Measurements from ENCODE around the gene IL1RAPL2. TPM values are rescaled to one million over a fixed set of nuclear protein-coding genes. Genes with fewer than 3 reads are reported as not detected.

Gene IL1RAPL2
- total and polyA plus RNA-seq, 10 of the 15 experiments (the other 5 are each of a cell fraction or from before 2014, with no cell fraction given): 0.19 TPM; not detected in 9

GRCh38 chrX:105744946-105745345 lies 1178.9 kb downstream of the IL1RAPL2 start (continued):
- TF ChIP-seq ZNF622 (IDR thresholded peaks at IDR 0.05) (no peak), ZNF207 (IDR thresholded peaks at IDR 0.05; ENCODE audit: borderline replicate concordance) (no peak), BMI1 (IDR thresholded peaks at IDR 0.05; ENCODE audit: borderline replicate concordance) (no peak), CEBPB (IDR thresholded peaks at IDR 0.05; ENCODE audit: borderline replicate concordance in 1 of 2, low read depth in 2 of 2, low read length in 2 of 2) (no peak), FOXK2 (IDR thresholded peaks at IDR 0.05) (no peak)

DNA sequence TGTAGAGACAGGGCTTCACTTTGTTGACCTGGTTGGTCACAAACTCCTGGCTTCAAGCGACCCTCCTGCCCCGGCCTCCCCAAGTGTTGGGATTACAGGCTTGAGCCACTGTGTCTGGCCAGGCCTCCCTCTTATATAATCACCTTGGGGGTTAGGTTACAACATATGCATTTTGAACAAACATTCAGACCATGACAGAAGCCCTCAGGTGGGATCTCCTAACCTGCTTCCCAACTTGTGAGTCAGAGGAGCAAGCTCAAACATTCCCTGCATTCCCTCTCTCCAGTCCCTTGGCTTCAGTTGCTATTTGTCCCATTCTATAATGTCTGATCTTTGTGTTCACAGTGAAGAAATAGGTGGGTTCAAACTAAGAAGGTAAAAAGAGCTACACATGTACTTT lies 1179.9 kb downstream of the IL1RAPL2 start:
- no peak for DNase-seq (ENCODE audit: low read depth, low spot score)
- Histone ChIP-seq H3K4me3 (no peak overlapping the region), H3K27me3 (replicated peaks in 1 of 2; ENCODE audit: control insufficient read depth in 2 of 2, insufficient read depth in 2 of 2, low read length in 1 of 2) (no peaks in the 10 kb centered on the region), H3K79me2 (ENCODE audit: control insufficient read depth, insufficient read depth, low read length) (no peaks in the 10 kb centered on the region), H4K20me1 (ENCODE audit: control insufficient read depth, insufficient read depth) (no peaks in the 10 kb centered on the region), H3K9me3 (replicated peaks; ENCODE audit: control insufficient read depth, insufficient read depth, low read length) (no peaks in the 10 kb centered on the region), H3K4me2 (ENCODE audit: control insufficient read depth, insufficient read depth) (no peak overlapping the region), H3K4me1 (ENCODE audit: control insufficient read depth, insufficient read depth, low read length) (no peaks in the 10 kb centered on the region), H2AFZ (ENCODE audit: control insufficient read depth, low read depth, low read length) (no peak overlapping the region), H3K9ac (ENCODE audit: control insufficient read depth, insufficient read depth, low read length) (no peak overlapping the region), H3K27ac (ENCODE audit: control insufficient read depth, insufficient read depth) (no peak overlapping the region), H3K36me3 (ENCODE audit: control insufficient read depth in 2 of 2, insufficient read depth in 2 of 2, low read length in 1 of 2) (no peaks in the 10 kb centered on the region)
- 0% methylated on average over 2 of the region's 2 CpGs for WGBS (ENCODE audit: insufficient coverage, insufficient replicate concordance, low lambda C conversion rate, missing lambda C conversion rate)
- RAD21 ChIA-PET (ENCODE audit: unreplicated experiment): no interaction called here
- intact Hi-C loops (cut with micrococcal nuclease; ENCODE audit: unreplicated experiment) (no loop called here), in situ Hi-C loops (cut with MboI) (no loop called here)
- BruUV-seq (replicated peaks): no TSS peak
- no peak for FAIRE-seq
- SMC1A ChIA-PET (ENCODE audit: uncharacterized antibody, unreplicated experiment): no interaction called here
- TF ChIP-seq IKZF2 (IDR thresholded peaks at IDR 0.05) (no peak), STAT1 (conservative IDR thresholded peaks at IDR 0.05) (no peak), CEBPZ (IDR thresholded peaks at IDR 0.05; ENCODE audit: low read depth, low read length) (no peak), WRNIP1 (IDR thresholded peaks at IDR 0.05; ENCODE audit: borderline replicate concordance, low read depth, low read length) (no peak), NFYB (IDR thresholded peaks at IDR 0.05; ENCODE audit: insufficient read depth, low read depth, low read length) (no peak), POLR2AphosphoS5 (IDR thresholded peaks at IDR 0.05; ENCODE audit: low read length) (no peak), ZBED1 (IDR thresholded peaks at IDR 0.05; ENCODE audit: borderline replicate concordance) (no peak), NFXL1 (IDR thresholded peaks at IDR 0.05; ENCODE audit: borderline replicate concordance) (no peak), HDAC2 (IDR thresholded peaks at IDR 0.05) (no peak), KLF5 (IDR thresholded peaks at IDR 0.05; ENCODE audit: partially characterized antibody) (no peak), SREBF1 (IDR thresholded peaks at IDR 0.05; ENCODE audit: low read length) (no peak), CHD4 (IDR thresholded peaks at IDR 0.05) (no peak)
- TF ChIP-seq, protein P1, sequence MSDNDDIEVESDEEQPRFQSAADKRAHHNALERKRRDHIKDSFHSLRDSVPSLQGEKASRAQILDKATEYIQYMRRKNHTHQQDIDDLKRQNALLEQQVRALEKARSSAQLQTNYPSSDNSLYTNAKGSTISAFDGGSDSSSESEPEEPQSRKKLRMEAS (IDR thresholded peaks at IDR 0.05; ENCODE audit: low read depth, low read length): no peak
- TF ChIP-seq, protein P2, sequence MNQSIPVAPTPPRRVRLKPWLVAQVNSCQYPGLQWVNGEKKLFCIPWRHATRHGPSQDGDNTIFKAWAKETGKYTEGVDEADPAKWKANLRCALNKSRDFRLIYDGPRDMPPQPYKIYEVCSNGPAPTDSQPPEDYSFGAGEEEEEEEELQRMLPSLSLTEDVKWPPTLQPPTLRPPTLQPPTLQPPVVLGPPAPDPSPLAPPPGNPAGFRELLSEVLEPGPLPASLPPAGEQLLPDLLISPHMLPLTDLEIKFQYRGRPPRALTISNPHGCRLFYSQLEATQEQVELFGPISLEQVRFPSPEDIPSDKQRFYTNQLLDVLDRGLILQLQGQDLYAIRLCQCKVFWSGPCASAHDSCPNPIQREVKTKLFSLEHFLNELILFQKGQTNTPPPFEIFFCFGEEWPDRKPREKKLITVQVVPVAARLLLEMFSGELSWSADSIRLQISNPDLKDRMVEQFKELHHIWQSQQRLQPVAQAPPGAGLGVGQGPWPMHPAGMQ (IDR thresholded peaks at IDR 0.05; ENCODE audit: borderline replicate concordance): no peak
- POLR2A ChIA-PET: no interaction called here
- ATAC-seq: no peak
- CTCF ChIA-PET: no interaction called here
